KBM-7 (cell line): ENCODE data around the gene KIAA1210.
A peak's percentile ranks its signal among the peaks of the same experiment; 100 is the strongest.

ENCODE experiments used
- DNase-seq: peaks from one replicate; pipeline ENCODE4 v3.0.0-alpha.2; 2015
- in situ Hi-C: fragments of 300-500 bp; cut with MboI; formaldehyde crosslinking; loops from 2 replicates; pipeline ENCODE4 v1.14.3; 2020; ENCODE audit warnings: low sequenced_read_pairs, low pct_unique_long_range_greater_than_20kb, mixed read lengths

Gene KIAA1210

GRCh38 chrX:119095936-119096335, 31.7 kb downstream of the KIAA1210 start:
- DNase-seq = no peak
- in situ Hi-C loops = no loop called here

GRCh38 chrX:119094819-119095218, 32.8 kb downstream of the KIAA1210 start:
- in situ Hi-C loops = no loop called here
- DNase-seq = no peak

GRCh38 chrX:119093991-119094735, 33.4 kb downstream of the KIAA1210 start:
- no peak for DNase-seq
- in situ Hi-C loops = no loop called here

GRCh38 chrX:119090627-119091026, 37.0 kb downstream of the KIAA1210 start:
- in situ Hi-C loops = no loop called here

GRCh38 chrX:119089619-119090018, 38.0 kb downstream of the KIAA1210 start:
- no peak for DNase-seq
- in situ Hi-C loops = no loop called here

More at GRCh38 chrX:119090627-119091026, 37.0 kb downstream of the KIAA1210 start:
- DNase-seq = no peak

- DNase-seq = no peak
- in situ Hi-C loops = no loop called here
Observed at GRCh38 chrX:119087121-119087520, 40.5 kb downstream of the KIAA1210 start.

- DNase-seq = no peak
- in situ Hi-C loops = no loop called here
Observed at GRCh38 chrX:119084766-119085165, 42.8 kb downstream of the KIAA1210 start.

GRCh38 chrX:119082278-119082677, 45.3 kb downstream of the KIAA1210 start:
- in situ Hi-C loops = no loop called here

GRCh38 chrX:119075270-119076025, 52.2 kb downstream of the KIAA1210 start:
- no peak for DNase-seq
- in situ Hi-C loops = no loop called here

More at GRCh38 chrX:119082278-119082677, 45.3 kb downstream of the KIAA1210 start:
- DNase-seq = no peak

GRCh38 chrX:119073911-119074310, 53.7 kb downstream of the KIAA1210 start:
- DNase-seq = no peak
- in situ Hi-C loops = no loop called here

GRCh38 chrX:119073200-119073905, 54.3 kb downstream of the KIAA1210 start:
- no peak for DNase-seq
- in situ Hi-C loops = no loop called here

GRCh38 chrX:119072744-119073143, 54.9 kb downstream of the KIAA1210 start, which contains the start of gene CT47C1:
Gene CT47C1, plus strand, starts transcription at chrX:119072993. Its CDS starts 233 bp downstream, at chrX:119073226.
- DNase-seq = no peak
- in situ Hi-C loops = no loop called here

- DNase-seq = no peak
- in situ Hi-C loops = no loop called here
Observed at GRCh38 chrX:119071381-119071780, 56.2 kb downstream of the KIAA1210 start.

- in situ Hi-C loops = no loop called here
- no peak for DNase-seq
Observed at GRCh38 chrX:119069762-119070161, 57.9 kb downstream of the KIAA1210 start.

- DNase-seq = no peak
- in situ Hi-C loops = no loop called here
Observed at GRCh38 chrX:119069128-119069527, 58.5 kb downstream of the KIAA1210 start.

- in situ Hi-C loops = no loop called here
- DNase-seq = peak; percentile 73
Observed at GRCh38 chrX:119067023-119067739, 60.4 kb downstream of the KIAA1210 start.

- DNase-seq = no peak
- in situ Hi-C loops = no loop called here
Observed at GRCh38 chrX:119063428-119063827, 64.2 kb downstream of the KIAA1210 start.

GRCh38 chrX:119062750-119063374, 64.8 kb downstream of the KIAA1210 start:
- DNase-seq = no peak
- in situ Hi-C loops = no loop called here

GRCh38 chrX:119055687-119056086, 71.9 kb downstream of the KIAA1210 start:
- in situ Hi-C loops = no loop called here
- no peak for DNase-seq
